Inflammatory macrophage treated with lipopolysaccharide for 4 hours (primary cell): ENCODE measurements around the gene RAB5A.
"Not testable (repeated sequence)": the region's sequence is repeated elsewhere in the genome, so short reads cannot be mapped to it uniquely, and the experiment has no call there.

ENCODE experiments used
- DNase-seq: peaks from one replicate; pipeline ENCODE4 v3.0.0-alpha.2; 2020

The RAB5A gene

GRCh38 chr3:20031939-20032338 lies 85.0 kb downstream of the RAB5A start:
- not testable (repeated sequence) for DNase-seq
